ENCODE measurements around the gene SPATA20. TPM values are rescaled to one million over a fixed set of nuclear protein-coding genes. Genes with fewer than 3 reads are reported as not detected.

The SPATA20 gene
- total and polyA plus RNA-seq, 5 donors, result 45.9 to 71.8 (median 56.7) TPM

DNA sequence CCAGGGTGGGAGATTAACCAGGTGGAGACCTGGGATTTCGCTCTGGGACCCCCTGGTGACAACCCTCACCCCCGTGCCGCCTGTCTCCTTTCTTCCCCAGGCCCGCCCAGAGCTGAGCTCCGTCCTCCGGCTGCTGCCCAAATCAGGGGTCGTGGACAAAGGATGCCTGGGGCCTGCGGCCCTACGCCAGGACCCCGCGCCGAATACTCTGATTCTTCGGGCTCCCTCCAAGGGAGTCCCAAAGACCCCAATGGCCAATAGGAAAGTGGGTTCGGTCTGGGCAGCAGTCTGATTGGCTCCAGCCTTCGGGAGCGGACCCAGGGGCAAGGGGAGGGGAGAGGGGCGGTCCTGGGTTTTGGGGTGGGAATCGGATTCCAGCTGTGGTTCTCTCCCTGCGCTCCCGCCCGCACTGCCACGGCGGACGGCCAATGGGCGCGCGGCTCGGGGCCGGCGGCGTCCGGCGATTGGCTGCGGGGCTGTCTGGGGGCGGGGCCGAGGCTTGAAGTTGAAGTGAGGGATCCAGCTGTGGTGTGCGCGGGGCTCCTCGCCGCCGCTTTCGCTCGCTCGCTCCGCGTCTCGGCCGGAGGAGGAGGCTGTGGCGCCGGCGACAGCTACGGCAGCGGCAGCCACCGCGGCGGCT is 13.3 kb downstream of the SPATA20 start, which contains the start of gene CACNA1G:
TSS of gene CACNA1G (plus strand) at position 531 of the 640 bp plus-strand sequence. CDS start 745 bp downstream, outside the sequence.
- H3K4me1 ChIP-seq (ENCODE audit: control insufficient read depth, insufficient read depth, low read length), result peaks cover 4% of the 10 kb centered on the region
- H3K4me3 ChIP-seq (ENCODE audit: low read length), result peak within 1 kb of the TSS; percentile 61
- ATAC-seq, result peak; percentile 90 to 91
- H3K27me3 ChIP-seq (ENCODE audit: control insufficient read depth, insufficient read depth), result no peaks in the 10 kb centered on the region
- peak; percentile 92 to 97 (median 96) for DNase-seq
- WGBS, result under 1% methylated on average over 56 of the region's 56 CpGs
- no peaks in the 10 kb centered on the region for H3K9me3 ChIP-seq (ENCODE audit: control insufficient read depth, low read length)
- intact Hi-C loops (cut with DNase I), result loop anchor here in 1 of 4 donors (5.0 kb wide), 1 partner anchor 37 kb away; no protein-coding TSS in a partner anchor
- H3K27ac ChIP-seq (ENCODE audit: low read length), result no peak within 1 kb of the TSS

DNA sequence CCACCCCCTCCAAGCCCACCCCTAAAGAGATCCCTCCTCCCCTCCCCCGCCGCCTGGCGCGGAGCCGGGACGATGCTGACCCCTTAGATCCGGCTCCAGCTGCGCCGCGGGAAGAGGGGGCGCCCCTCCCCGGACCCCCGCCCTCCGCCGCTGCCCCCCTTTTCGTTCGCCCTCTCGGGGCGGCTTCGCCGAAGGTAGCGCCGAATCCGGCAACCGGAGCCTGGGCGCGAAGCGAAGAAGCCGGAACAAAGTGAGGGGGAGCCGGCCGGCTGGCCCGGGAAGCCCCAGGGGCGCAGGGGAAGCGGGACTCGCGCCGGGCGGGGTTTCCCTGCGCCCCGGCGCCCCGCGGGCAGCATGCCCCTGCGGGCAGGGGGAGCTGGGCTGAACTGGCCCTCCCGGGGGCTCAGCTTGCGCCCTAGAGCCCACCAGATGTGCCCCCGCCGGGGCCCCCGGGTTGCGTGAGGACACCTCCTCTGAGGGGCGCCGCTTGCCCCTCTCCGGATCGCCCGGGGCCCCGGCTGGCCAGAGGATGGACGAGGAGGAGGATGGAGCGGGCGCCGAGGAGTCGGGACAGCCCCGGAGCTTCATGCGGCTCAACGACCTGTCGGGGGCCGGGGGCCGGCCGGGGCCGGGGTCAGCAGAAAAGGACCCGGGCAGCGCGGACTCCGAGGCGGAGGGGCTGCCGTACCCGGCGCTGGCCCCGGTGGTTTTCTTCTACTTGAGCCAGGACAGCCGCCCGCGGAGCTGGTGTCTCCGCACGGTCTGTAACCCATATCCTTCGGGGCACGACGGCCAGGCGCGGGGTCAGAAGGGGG is 14.2 kb downstream of the SPATA20 start:
- peak in 2 of 3 donors; percentile 20 to 64 for DNase-seq
- 1% methylated on average over 83 of the region's 88 CpGs for WGBS
- Histone ChIP-seq H3K4me1 (ENCODE audit: control insufficient read depth, insufficient read depth, low read length) (peaks cover 4% of the 10 kb centered on the region), H3K9me3 (ENCODE audit: control insufficient read depth, low read length) (no peaks in the 10 kb centered on the region), H3K27ac (ENCODE audit: low read length) (no peak overlapping the region), H3K27me3 (ENCODE audit: control insufficient read depth, insufficient read depth) (no peaks in the 10 kb centered on the region), H3K4me3 (ENCODE audit: low read length) (peak overlapping the region; percentile 61)
- intact Hi-C loops (cut with DNase I), result loop anchor here in 1 of 4 donors (5.0 kb wide), 1 partner anchor 36 kb away; no protein-coding TSS in a partner anchor
- no peak for ATAC-seq

DNA sequence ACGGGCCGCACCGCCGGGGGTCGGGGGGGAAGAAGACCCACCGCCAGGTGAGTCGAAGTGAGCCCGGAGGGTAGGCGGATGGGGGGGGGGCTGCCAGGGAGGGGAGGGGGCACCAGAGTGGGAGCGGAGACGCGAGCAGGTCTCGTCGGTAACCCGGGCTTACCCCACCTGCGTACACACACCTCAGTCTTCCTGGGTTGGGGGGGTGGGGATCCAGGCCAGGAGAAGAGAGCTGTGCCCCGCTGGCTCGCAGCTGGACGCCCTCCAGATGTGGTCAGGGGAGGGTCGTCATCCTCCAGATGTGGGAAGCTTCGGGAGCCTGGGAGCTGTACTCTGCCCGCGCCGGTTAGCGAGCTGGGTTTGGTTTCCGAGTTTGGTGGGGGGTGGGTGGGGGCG is 14.8 kb downstream of the SPATA20 start:
- peaks cover 4% of the 10 kb centered on the region for H3K4me1 ChIP-seq (ENCODE audit: control insufficient read depth, insufficient read depth, low read length)
- intact Hi-C loops (cut with DNase I), result loop anchor here in 1 of 4 donors (5.0 kb wide), 1 partner anchor 36 kb away; no protein-coding TSS in a partner anchor
- H3K4me3 ChIP-seq (ENCODE audit: low read length), result peak overlapping the region; percentile 61
- no peaks in the 10 kb centered on the region for H3K27me3 ChIP-seq (ENCODE audit: control insufficient read depth, insufficient read depth)
- 2% methylated on average over 27 of the region's 27 CpGs for WGBS
- H3K9me3 ChIP-seq (ENCODE audit: control insufficient read depth, low read length), result no peaks in the 10 kb centered on the region
- no peak for DNase-seq
- no peak overlapping the region for H3K27ac ChIP-seq (ENCODE audit: low read length)
- no peak for ATAC-seq

DNA sequence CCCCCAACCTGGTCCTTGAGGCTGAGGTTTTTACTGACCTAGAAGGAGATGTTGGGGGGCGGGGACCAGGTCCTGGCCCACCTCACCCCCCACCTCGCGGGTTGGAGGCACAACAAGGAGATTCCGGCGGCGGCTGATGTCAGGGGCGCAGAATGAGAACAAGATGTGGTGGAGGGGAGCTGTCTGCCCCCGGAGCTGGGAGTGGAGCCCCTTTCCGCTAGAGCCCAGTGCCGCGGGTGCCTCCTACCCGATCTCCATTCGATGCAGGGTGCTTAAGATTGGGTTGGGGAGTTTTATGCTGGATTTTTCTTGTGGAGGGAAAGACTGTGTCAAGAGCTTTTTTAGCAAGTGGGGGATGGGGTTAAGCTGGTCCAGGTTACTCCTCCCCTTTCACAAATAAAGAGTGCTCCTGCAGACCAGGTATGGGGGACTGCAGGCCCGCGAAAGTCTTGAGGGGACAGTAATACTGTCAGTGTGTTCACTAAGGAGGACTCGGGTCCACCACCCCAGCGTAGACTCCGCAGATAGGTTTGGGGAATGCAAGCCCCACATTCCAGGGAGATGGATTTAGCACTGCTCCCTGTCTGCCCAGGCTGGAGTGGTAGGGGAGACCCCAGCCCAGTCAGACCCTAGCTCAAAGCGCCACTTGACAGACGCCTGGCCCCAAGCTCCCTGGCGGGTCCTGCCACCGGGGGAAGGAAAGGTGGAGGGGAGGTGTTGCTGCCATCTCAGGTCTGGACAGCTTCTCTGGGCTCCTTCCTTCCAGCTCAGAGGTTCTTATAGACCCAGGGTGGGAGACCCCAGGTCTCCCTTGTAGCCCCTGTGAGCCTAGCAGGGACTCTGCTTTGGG is 15.5 kb downstream of the SPATA20 start:
- Histone ChIP-seq H3K27ac (ENCODE audit: low read length) (no peak overlapping the region), H3K4me3 (ENCODE audit: low read length) (no peak overlapping the region), H3K27me3 (ENCODE audit: control insufficient read depth, insufficient read depth) (no peaks in the 10 kb centered on the region), H3K4me1 (ENCODE audit: control insufficient read depth, insufficient read depth, low read length) (peaks cover 4% of the 10 kb centered on the region), H3K9me3 (ENCODE audit: control insufficient read depth, low read length) (no peaks in the 10 kb centered on the region)
- no peak for DNase-seq
- intact Hi-C loops (cut with DNase I), result loop anchor here in 1 of 4 donors (5.0 kb wide), 1 partner anchor 35 kb away; no protein-coding TSS in a partner anchor
- no peak for ATAC-seq
- 29% methylated on average over 22 of the region's 22 CpGs for WGBS

DNA sequence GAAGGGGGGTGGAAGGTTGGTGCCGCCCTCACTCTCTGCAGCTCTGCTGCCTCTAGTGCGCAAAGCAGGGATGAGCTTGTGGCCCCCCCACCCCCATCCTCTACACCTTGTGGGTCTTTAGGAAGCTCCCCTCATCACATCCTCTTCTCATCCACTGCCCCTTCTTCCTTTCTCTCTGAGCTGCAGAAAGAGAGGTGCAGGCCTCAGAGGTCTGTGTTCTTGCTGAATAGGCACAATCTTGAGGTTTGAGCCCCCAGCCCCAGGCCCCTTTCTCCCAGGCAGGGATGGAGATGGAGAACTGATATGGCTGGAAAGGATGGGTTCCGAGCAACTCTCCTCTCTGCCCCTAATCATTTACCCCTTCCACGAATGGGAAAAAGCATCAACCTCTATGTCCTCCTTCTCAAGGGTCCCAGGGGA is 16.1 kb downstream of the SPATA20 start:
- no peaks in the 10 kb centered on the region for H3K27me3 ChIP-seq (ENCODE audit: control insufficient read depth, insufficient read depth)
- H3K4me1 ChIP-seq (ENCODE audit: control insufficient read depth, insufficient read depth, low read length), result peaks cover 4% of the 10 kb centered on the region
- WGBS, result 70% methylated on average over 4 of the region's 4 CpGs
- H3K4me3 ChIP-seq (ENCODE audit: low read length), result no peak overlapping the region
- DNase-seq (no peak), ATAC-seq (no peak)
- H3K27ac ChIP-seq (ENCODE audit: low read length), result no peak overlapping the region
- intact Hi-C loops (cut with DNase I), result loop anchor here in 1 of 4 donors (5.0 kb wide), 1 partner anchor 34 kb away; no protein-coding TSS in a partner anchor
- H3K9me3 ChIP-seq (ENCODE audit: control insufficient read depth, low read length), result no peaks in the 10 kb centered on the region

DNA sequence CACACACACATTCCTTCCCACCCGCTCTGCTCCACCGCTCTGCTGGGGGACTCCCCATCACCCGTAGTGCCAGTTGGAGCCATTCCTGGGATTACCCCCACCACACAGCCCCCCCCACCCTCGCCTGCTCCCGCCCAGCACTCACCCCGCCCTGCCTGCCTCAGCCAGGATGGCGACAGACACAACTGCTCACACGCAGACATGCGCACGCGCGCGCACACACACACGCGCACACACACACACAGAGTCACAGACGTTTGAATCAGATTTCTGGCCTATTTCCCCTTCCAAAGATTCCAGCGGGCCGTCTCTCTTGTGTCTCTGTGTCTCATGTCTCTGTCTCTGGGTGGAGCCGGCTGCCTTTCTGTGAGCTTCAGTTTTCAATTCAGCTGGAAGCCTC is 17.9 kb downstream of the SPATA20 start:
- Histone ChIP-seq H3K27ac (ENCODE audit: low read length) (peak overlapping the region; percentile 15), H3K9me3 (ENCODE audit: control insufficient read depth, low read length) (no peaks in the 10 kb centered on the region), H3K4me1 (ENCODE audit: control insufficient read depth, insufficient read depth, low read length) (peaks cover 4% of the 10 kb centered on the region), H3K4me3 (ENCODE audit: low read length) (no peak overlapping the region), H3K27me3 (ENCODE audit: control insufficient read depth, insufficient read depth) (no peaks in the 10 kb centered on the region)
- DNase-seq, result peak; percentile 89 to 95 (median 93)
- ATAC-seq, result peak; percentile 62 to 67
- WGBS, result 14% methylated on average over 19 of the region's 19 CpGs
- intact Hi-C loops (cut with DNase I), result loop anchor here in 1 of 4 donors (5.0 kb wide), 1 partner anchor 32 kb away; no protein-coding TSS in a partner anchor

DNA sequence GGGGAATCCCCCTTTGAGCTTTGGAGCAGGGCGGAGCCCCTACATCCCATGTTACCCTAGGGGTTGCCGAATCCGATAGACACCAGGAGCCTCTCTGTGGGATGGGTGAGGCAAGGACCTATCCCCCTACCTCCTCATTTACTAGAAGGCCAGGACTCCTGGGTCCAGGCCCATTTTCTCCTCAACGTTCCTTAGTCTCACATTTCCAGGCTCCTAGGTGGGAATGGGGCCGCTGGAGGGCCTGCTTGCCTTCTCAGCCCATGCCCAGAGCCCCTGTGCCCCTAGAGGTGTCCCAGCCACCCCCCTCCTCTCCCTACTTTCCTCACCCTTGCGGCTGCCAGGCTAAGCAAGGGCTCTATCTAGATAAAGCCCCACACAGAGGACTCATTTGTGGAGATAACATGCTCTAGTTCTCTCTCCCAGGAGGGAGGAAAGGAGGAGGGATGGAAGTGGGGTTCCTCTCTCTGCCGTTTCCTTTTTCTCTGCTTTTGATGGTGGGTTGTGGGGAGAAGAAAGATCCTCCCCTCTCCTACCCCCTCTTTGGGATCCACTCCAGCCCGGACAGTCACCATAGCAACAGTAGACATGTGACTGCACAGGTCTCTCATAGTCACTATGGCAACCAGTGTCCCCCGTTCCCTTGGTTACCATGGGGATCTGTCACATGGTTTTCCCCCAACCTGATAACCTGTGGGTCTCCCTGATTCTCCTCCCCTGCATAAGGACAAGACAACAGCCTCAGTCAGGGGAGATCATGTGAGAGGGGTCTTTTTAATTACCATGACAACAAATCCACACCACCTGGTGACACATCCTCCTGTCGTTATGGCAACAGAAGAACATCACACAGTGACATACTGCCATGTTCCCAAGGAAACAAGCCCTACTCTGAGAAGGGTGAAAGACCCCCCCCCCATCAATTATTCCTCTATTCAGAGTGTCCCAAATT is 18.7 kb downstream of the SPATA20 start:
- Histone ChIP-seq H3K27ac (ENCODE audit: low read length) (no peak overlapping the region), H3K9me3 (ENCODE audit: control insufficient read depth, low read length) (no peaks in the 10 kb centered on the region), H3K27me3 (ENCODE audit: control insufficient read depth, insufficient read depth) (no peaks in the 10 kb centered on the region), H3K4me3 (ENCODE audit: low read length) (no peak overlapping the region), H3K4me1 (ENCODE audit: control insufficient read depth, insufficient read depth, low read length) (no peaks in the 10 kb centered on the region)
- peak in 2 of 3 donors; percentile 28 to 57 for DNase-seq
- WGBS, result 28% methylated on average over 10 of the region's 10 CpGs
- peak in 1 of 2 donors; percentile 8 for ATAC-seq
- intact Hi-C loops (cut with DNase I), result no loop called here

DNA sequence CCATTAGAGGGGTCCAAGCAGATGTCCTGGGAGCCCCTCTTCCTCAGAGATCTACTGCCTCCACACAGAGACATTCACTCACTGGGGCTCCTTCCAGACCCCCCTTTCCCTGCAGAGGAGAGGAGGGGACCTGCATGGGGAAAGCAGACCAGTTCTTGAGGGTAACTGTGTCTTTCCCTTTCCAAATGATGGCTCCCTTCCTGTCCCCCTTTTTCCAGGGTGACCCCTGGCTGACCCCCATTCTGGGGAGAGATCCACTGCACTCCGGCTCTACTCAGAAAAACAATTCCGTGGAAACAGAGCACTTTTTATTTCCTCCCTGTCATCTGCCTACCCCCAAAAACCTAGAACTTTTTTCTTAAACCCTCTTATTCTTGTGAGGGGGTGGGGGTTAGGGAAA is 19.9 kb downstream of the SPATA20 start:
- no peak overlapping the region for H3K4me3 ChIP-seq (ENCODE audit: low read length)
- no peak for DNase-seq
- no peak for ATAC-seq
- intact Hi-C loops (cut with DNase I), result no loop called here
- no peak overlapping the region for H3K27ac ChIP-seq (ENCODE audit: low read length)
- no peaks in the 10 kb centered on the region for H3K9me3 ChIP-seq (ENCODE audit: control insufficient read depth, low read length)
- H3K4me1 ChIP-seq (ENCODE audit: control insufficient read depth, insufficient read depth, low read length), result no peaks in the 10 kb centered on the region
- 32% methylated on average over 2 of the region's 2 CpGs for WGBS
- H3K27me3 ChIP-seq (ENCODE audit: control insufficient read depth, insufficient read depth), result no peaks in the 10 kb centered on the region

DNA sequence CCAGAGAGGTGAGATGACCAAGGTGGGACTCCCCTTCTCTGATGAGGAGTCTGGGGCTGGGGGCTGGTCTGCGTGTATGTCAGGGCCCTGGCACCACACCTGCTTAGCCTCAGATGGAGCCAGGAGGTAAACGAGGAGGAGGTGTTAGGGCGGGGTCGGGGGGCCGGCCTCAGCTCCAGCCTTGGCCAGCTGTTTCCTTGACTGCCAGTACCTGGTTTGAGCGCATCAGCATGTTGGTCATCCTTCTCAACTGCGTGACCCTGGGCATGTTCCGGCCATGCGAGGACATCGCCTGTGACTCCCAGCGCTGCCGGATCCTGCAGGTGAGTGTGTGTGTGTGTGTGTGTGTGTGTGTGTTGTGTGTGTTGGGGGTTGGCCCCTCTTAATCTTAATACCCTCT is 21.7 kb downstream of the SPATA20 start:
- intact Hi-C loops (cut with DNase I), result no loop called here
- DNase-seq, result no peak
- Histone ChIP-seq H3K4me1 (ENCODE audit: control insufficient read depth, insufficient read depth, low read length) (no peaks in the 10 kb centered on the region), H3K27ac (ENCODE audit: low read length) (no peak overlapping the region), H3K27me3 (ENCODE audit: control insufficient read depth, insufficient read depth) (no peaks in the 10 kb centered on the region), H3K9me3 (ENCODE audit: control insufficient read depth, low read length) (no peaks in the 10 kb centered on the region), H3K4me3 (ENCODE audit: low read length) (no peak overlapping the region)
- ATAC-seq, result no peak
- WGBS, result 91% methylated on average over 12 of the region's 12 CpGs

DNA sequence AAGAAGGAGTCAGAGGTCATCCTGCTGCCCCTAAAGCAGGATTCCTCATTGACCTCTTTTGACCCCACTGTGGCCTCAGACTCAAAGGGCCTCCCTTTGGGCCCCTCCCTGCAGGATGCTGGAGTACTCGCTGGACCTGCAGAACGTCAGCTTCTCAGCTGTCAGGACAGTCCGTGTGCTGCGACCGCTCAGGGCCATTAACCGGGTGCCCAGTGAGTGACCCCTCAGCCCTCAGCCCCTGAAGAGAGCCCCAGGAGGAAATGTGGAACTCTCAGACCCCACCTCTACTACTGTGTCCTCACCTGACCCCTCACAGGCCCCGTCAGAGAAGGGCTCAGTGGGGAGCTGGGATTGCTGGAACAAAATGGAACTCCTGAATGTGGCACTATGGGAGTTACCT is 22.6 kb downstream of the SPATA20 start:
- H3K4me3 ChIP-seq (ENCODE audit: low read length), result no peak overlapping the region
- intact Hi-C loops (cut with DNase I), result no loop called here
- WGBS, result 80% methylated on average over 7 of the region's 7 CpGs
- no peaks in the 10 kb centered on the region for H3K9me3 ChIP-seq (ENCODE audit: control insufficient read depth, low read length)
- H3K27me3 ChIP-seq (ENCODE audit: control insufficient read depth, insufficient read depth), result no peaks in the 10 kb centered on the region
- no peak overlapping the region for H3K27ac ChIP-seq (ENCODE audit: low read length)
- DNase-seq (no peak), ATAC-seq (no peak)
- H3K4me1 ChIP-seq (ENCODE audit: control insufficient read depth, insufficient read depth, low read length), result no peaks in the 10 kb centered on the region

All from right cardiac atrium (tissue), 5 donors.